H1 (cell line): ENCODE measurements around the gene NEURL1B. TPM values are rescaled to one million over a fixed set of nuclear protein-coding genes. Genes with fewer than 3 reads are reported as not detected.

ENCODE experiments used
- CTCF ChIA-PET: fragments of 300-600 bp; sonication (Branson Sonifier 250); formaldehyde crosslinking; loops from one replicate; lab custom pipeline; 2021; ENCODE audit not compliant: partially characterized antibody; lab: Charles Lee
- POLR2A ChIA-PET: fragments of 300-600 bp; sonication (Branson Sonifier 250); formaldehyde crosslinking; loops from one replicate; lab custom pipeline; 2021; ENCODE audit warnings: inconsistent platforms; ENCODE audit not compliant: partially characterized antibody; lab: Charles Lee
- DNase-seq, 2 experiments: peaks; one replicate each; pipeline versions ENCODE4 v3.0.0 to v3.0.0-alpha.2; 2010 to 2022; ENCODE audit warnings: low spot score in 2 of 2, low read depth in 1 of 2, mixed read lengths in 1 of 2
- FAIRE-seq: peaks from 2 replicates; lab custom pipeline; 2011; peaks lifted over from hg19 to GRCh38; lab: Jason Lieb, UNC
- H2AFZ ChIP-seq: 2 replicates; pipeline ENCODE4 v1.8.1; 2012; ENCODE audit warnings: low read length, inconsistent platforms
- H2AK5ac ChIP-seq: 2 replicates; pipeline ENCODE4 v1.6.1; 2013; ENCODE audit warnings: low read depth, low read length
- H2BK120ac ChIP-seq: replicated peaks from 2 replicates; pipeline ENCODE3; 2013; ENCODE audit warnings: low read depth, low read length, inconsistent platforms
- H2BK12ac ChIP-seq: 2 replicates; pipeline ENCODE4 v1.6.1; 2013; ENCODE audit warnings: low read depth, low read length
- H2BK15ac ChIP-seq: 2 replicates; pipeline ENCODE4 v1.6.1; 2013; ENCODE audit warnings: low read length
- H2BK20ac ChIP-seq: 2 replicates; pipeline ENCODE4 v1.6.1; 2013; ENCODE audit warnings: low read length
- H2BK5ac ChIP-seq: 2 replicates; pipeline ENCODE4 v1.6.1; 2013; ENCODE audit warnings: low read depth, low read length
- H3K14ac ChIP-seq: 2 replicates; pipeline ENCODE4 v1.6.1; 2013; ENCODE audit warnings: inconsistent platforms; ENCODE audit not compliant: insufficient read length
- H3K18ac ChIP-seq: 2 replicates; pipeline ENCODE4 v1.6.1; 2013; ENCODE audit warnings: low read length; ENCODE audit errors: extremely low read depth
- H3K23ac ChIP-seq: 2 replicates; pipeline ENCODE4 v1.6.1; 2013; ENCODE audit warnings: inconsistent platforms; ENCODE audit not compliant: insufficient read length
- H3K23me2 ChIP-seq: 2 replicates; pipeline ENCODE4 v1.6.1; 2013; ENCODE audit warnings: low read depth, low read length
- H3K27ac ChIP-seq: 2 replicates; pipeline ENCODE4 v1.6.1; 2011; ENCODE audit warnings: low read depth, low read length, inconsistent platforms
- H3K27me3 ChIP-seq, 4 experiments: replicated peaks in 1 of 4; 1 replicate in 1 of 4; 2 replicates in 3 of 4; pipeline versions ENCODE4 v1.6.1 to v1.8.1; 2011 to 2013; ENCODE audit warnings: low read length in 3 of 4, mild to moderate bottlenecking in 3 of 4, inconsistent platforms in 2 of 4, mixed read lengths in 2 of 4, moderate library complexity in 1 of 4; ENCODE audit not compliant: control insufficient read depth in 3 of 4, insufficient read depth in 3 of 4; ENCODE audit errors: extremely low read depth in 1 of 4
- H3K36me3 ChIP-seq, 4 experiments: 2 replicates each; pipeline versions ENCODE4 v1.6.1 to v1.8.1; 2011 to 2013; ENCODE audit warnings: mild to moderate bottlenecking in 4 of 4, low read length in 3 of 4, moderate library complexity in 2 of 4, control low read depth in 1 of 4, inconsistent platforms in 1 of 4; ENCODE audit not compliant: insufficient read depth in 4 of 4, control insufficient read depth in 2 of 4
- H3K4ac ChIP-seq: replicated peaks from 2 replicates; pipeline ENCODE3; 2013; ENCODE audit warnings: low read length, low read depth, mixed read lengths, inconsistent platforms; ENCODE audit not compliant: insufficient read length
- H3K4me1 ChIP-seq, 4 experiments: replicated peaks in 1 of 4; 1 replicate in 1 of 4; 2 replicates in 3 of 4; pipeline versions ENCODE4 v1.6.1 to v1.8.1; 2011 to 2013; ENCODE audit warnings: low read length in 3 of 4, inconsistent platforms in 2 of 4, mixed read lengths in 1 of 4; ENCODE audit not compliant: insufficient read depth in 4 of 4, control insufficient read depth in 3 of 4
- H3K4me2 ChIP-seq, 2 experiments: 2 replicates each; pipeline versions ENCODE4 v1.6.1 to v1.8.1; 2011 to 2013; ENCODE audit warnings: low read depth in 2 of 2, low read length in 2 of 2, control low read depth in 1 of 2, inconsistent platforms in 1 of 2, mild to moderate bottlenecking in 1 of 2; ENCODE audit not compliant: insufficient read depth in 1 of 2
- H3K4me3 ChIP-seq, 4 experiments: fragments of 200-600, 300-600 bp in 1 of 4; sonication (generic), shearing (Covaris generic), sonication (Bioruptor Twin) in 1 of 4; 2 replicates each; pipeline versions ENCODE4 v1.5.1 to v1.8.1; 2011 to 2016; ENCODE audit warnings: low read length in 4 of 4, low read depth in 3 of 4, control low read depth in 2 of 4, inconsistent platforms in 2 of 4, mild to moderate bottlenecking in 2 of 4, mixed read lengths in 1 of 4, moderate library complexity in 1 of 4; ENCODE audit not compliant: insufficient read depth in 2 of 4; ENCODE audit errors: extremely low read depth in 1 of 4
- H3K56ac ChIP-seq: replicated peaks from 2 replicates; pipeline ENCODE3; 2013; ENCODE audit warnings: low read depth, mild to moderate bottlenecking, mixed read lengths, low read length, inconsistent platforms; ENCODE audit not compliant: insufficient read length
- H3K79me1 ChIP-seq: 2 replicates; pipeline ENCODE4 v1.6.1; 2013; ENCODE audit warnings: low read depth, low read length, control low read depth
- H3K79me2 ChIP-seq, 2 experiments: 2 replicates each; pipeline versions ENCODE4 v1.6.1 to v1.8.1; 2012 to 2013; ENCODE audit warnings: low read length in 2 of 2, mild to moderate bottlenecking in 2 of 2, inconsistent platforms in 1 of 2; ENCODE audit not compliant: insufficient read depth in 2 of 2, control insufficient read depth in 1 of 2
- H3K9ac ChIP-seq, 4 experiments: replicated peaks in 1 of 4; 1 replicate in 1 of 4; 2 replicates in 3 of 4; pipeline versions ENCODE4 v1.6.1 to v1.8.1; 2011 to 2013; ENCODE audit warnings: low read depth in 3 of 4, low read length in 3 of 4, control low read depth in 2 of 4, mild to moderate bottlenecking in 2 of 4, moderate library complexity in 2 of 4, inconsistent platforms in 1 of 4; ENCODE audit errors: extremely low read depth in 1 of 4
- H3K9me3 ChIP-seq, 2 experiments: 2 replicates each; pipeline versions ENCODE4 v1.6.1 to v1.8.1; 2012 to 2013; ENCODE audit warnings: mild to moderate bottlenecking in 2 of 2, moderate library complexity in 2 of 2, control low read depth in 1 of 2, inconsistent platforms in 1 of 2, low read depth in 1 of 2, low read length in 1 of 2, mixed read lengths in 1 of 2; ENCODE audit not compliant: insufficient read depth in 2 of 2
- H4K20me1 ChIP-seq, 2 experiments: replicated peaks in 1 of 2; 2 replicates each; pipeline versions ENCODE3 to v1.8.1; 2011 to 2013; ENCODE audit warnings: inconsistent platforms in 2 of 2, low read length in 2 of 2, mild to moderate bottlenecking in 1 of 2; ENCODE audit not compliant: insufficient read depth in 2 of 2, control insufficient read depth in 1 of 2
- H4K5ac ChIP-seq: 2 replicates; pipeline ENCODE4 v1.6.1; 2013; ENCODE audit warnings: low read length, low read depth, mixed read lengths, inconsistent platforms; ENCODE audit not compliant: insufficient read length
- H4K8ac ChIP-seq: 2 replicates; pipeline ENCODE4 v1.8.0; 2013; ENCODE audit warnings: mild to moderate bottlenecking, moderate library complexity, low read length, inconsistent platforms; ENCODE audit not compliant: insufficient read depth; ENCODE audit errors: extremely low read depth
- H4K91ac ChIP-seq: replicated peaks from 2 replicates; pipeline ENCODE3; 2013; ENCODE audit warnings: low read length, mixed read lengths, inconsistent platforms; ENCODE audit not compliant: insufficient read length
- EGR1 ChIP-seq: IDR thresholded peaks from 2 replicates; pipeline ENCODE4 v1.6.1; 2011; ENCODE audit warnings: low read depth, low read length, borderline replicate concordance
- EZH2 ChIP-seq: fragments of 200-600 bp; sonication (generic); IDR thresholded peaks from 2 replicates; pipeline ENCODE4 v1.7.1; 2012; ENCODE audit warnings: low read depth, mild to moderate bottlenecking, moderate library complexity, low read length, inconsistent platforms; ENCODE audit not compliant: severe bottlenecking
- GTF2F1 ChIP-seq: IDR thresholded peaks from 2 replicates; pipeline ENCODE4 v1.6.1; 2012; ENCODE audit warnings: low read depth, low read length, improper control_type of control experiment, borderline replicate concordance
- WGBS, 2 experiments: shearing (Covaris generic) in 1 of 2; methylation state at CpG; one replicate each; pipeline versions ENCODE4 v1.1.6 to v1.1.7; 2013 to 2015; ENCODE audit warnings: low lambda C conversion rate in 2 of 2, mixed read lengths in 2 of 2, inconsistent platforms in 1 of 2, low coverage in 1 of 2, missing lambda C conversion rate in 1 of 2; ENCODE audit not compliant: insufficient replicate concordance in 2 of 2, insufficient coverage in 1 of 2, insufficient read length in 1 of 2; ENCODE audit errors: extremely low coverage in 1 of 2, missing lambda C conversion rate in 1 of 2; 5-methylcytosine and 5-hydroxymethylcytosine counted together
- polyA plus RNA-seq, 7 experiments: library from polyadenylated mRNA; depleted of rRNA in 3 of 7; stranded (reverse) in 5 of 7; unstranded in 2 of 7; fragments of >200 nt in 5 of 7; fragments of 200-250 nt in 2 of 7; gene quantifications; 1 replicate in 5 of 7; 2 replicates in 1 of 7; 4 replicates in 1 of 7; pipeline versions ENCODE4 v1.2.1 to v1.2.3, GENCODE V29; 2011 to 2013; ENCODE audit warnings: missing spikeins in 2 of 7, mixed read lengths in 2 of 7
- total RNA-seq: library from RNA; stranded (reverse); fragmentation: NEBNext Ultra II Directional; extraction: Animal tissue kit (Norgen Biotek cat#: 25700); gene quantifications from 2 replicates; pipeline ENCODE4 v1.2.1, GENCODE V29; 2021
- TF ChIP-seq, protein P1 (sequence below): IDR thresholded peaks from 2 replicates; pipeline ENCODE4 v1.6.1; 2011; ENCODE audit warnings: low read length, improper control_type of control experiment

The NEURL1B gene
- total and polyA plus RNA-seq, 2 of the 8 experiments (the other 6 are each of a cell fraction or from before 2014, with no cell fraction given), result 3.3 to 6.1 TPM

GRCh38 chr5:172686111-172686510, 45.0 kb downstream of the NEURL1B start:
- POLR2A ChIA-PET, result interaction anchor here (0.6 kb wide), 1 partner anchor 222 kb away, joined by 3 read pairs; no protein-coding TSS in a partner anchor
- Histone ChIP-seq H3K18ac (no peak overlapping the region), H3K14ac (no peak overlapping the region), H4K8ac (no peak overlapping the region), H2BK5ac (no peak overlapping the region), H3K79me1 (no peaks in the 10 kb centered on the region; the same call in 1 of the 2 replicates), H2AK5ac (no peak overlapping the region), H2BK12ac (no peak overlapping the region), H3K27me3 (peaks cover 10 to 37% (median 29%) of the 10 kb centered on the region in 4 experiments), H2BK20ac (no peak overlapping the region), H3K4me2 (no peak overlapping the region), H2BK120ac (no peak overlapping the region), H3K36me3 (no peaks in the 10 kb centered on the region), H3K9ac (no peak overlapping the region), H3K23ac (no peak overlapping the region), H4K20me1 (no peaks in the 10 kb centered on the region), H3K4me3 (no peak overlapping the region), H2BK15ac (no peak overlapping the region), H3K4me1 (peaks cover 0 to 9% (median 3%) of the 10 kb centered on the region in 4 experiments; a peak in 3 of 7 replicates), H4K91ac (no peak overlapping the region), H3K79me2 (no peaks in the 10 kb centered on the region), H3K56ac (no peak overlapping the region), H3K23me2 (peaks cover 5% of the 10 kb centered on the region), H3K4ac (no peak overlapping the region), H4K5ac (no peak overlapping the region), H3K9me3 (no peaks in the 10 kb centered on the region), H2AFZ (no peak overlapping the region), H3K27ac (no peak overlapping the region)
- 86% methylated on average over 10 of the region's 10 CpGs; no CpG with 5 or more reads in 1 of the 2 experiments for WGBS, 2 experiments
- DNase-seq (no peak), FAIRE-seq (no peak)
- CTCF ChIA-PET, result interaction anchor here (0.6 to 10.6 kb wide), 10 partner anchors 9 to 236 kb away, joined by 3 to 113 read pairs (median 6); partner anchors contain the start of gene NEURL1B
- no peak for TF ChIP-seq GTF2F1
- TF ChIP-seq EGR1, result no peak
- TF ChIP-seq EZH2, result no peak
- TF ChIP-seq, protein P1, sequence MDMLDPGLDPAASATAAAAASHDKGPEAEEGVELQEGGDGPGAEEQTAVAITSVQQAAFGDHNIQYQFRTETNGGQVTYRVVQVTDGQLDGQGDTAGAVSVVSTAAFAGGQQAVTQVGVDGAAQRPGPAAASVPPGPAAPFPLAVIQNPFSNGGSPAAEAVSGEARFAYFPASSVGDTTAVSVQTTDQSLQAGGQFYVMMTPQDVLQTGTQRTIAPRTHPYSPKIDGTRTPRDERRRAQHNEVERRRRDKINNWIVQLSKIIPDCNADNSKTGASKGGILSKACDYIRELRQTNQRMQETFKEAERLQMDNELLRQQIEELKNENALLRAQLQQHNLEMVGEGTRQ, result no peak
